Activated B cell treated with CpG ODN at 0.5 μM for 24 hours (primary cell): ENCODE data around the gene GPR32. TPM values are rescaled to one million over a fixed set of nuclear protein-coding genes. Genes with fewer than 3 reads are reported as not detected.
"Not testable (repeated sequence)": the region's sequence is repeated elsewhere in the genome, so short reads cannot be mapped to it uniquely, and the experiment has no call there.

Experiments used
- ATAC-seq: fragments of 200-7000 bp; cut with Tn5 transposase; one replicate; pipeline ENCODE4 v1.10.0; 2021; ENCODE audit warnings: low read depth, mild to moderate bottlenecking, moderate library complexity
- CTCF ChIA-PET: fragments of 350-600 bp; sonication (Branson Sonifier 250); formaldehyde crosslinking; loops from one replicate; lab custom pipeline; 2021; ENCODE audit warnings: antibody characterized with exemption; lab: Charles Lee
- POLR2A ChIA-PET: fragments of 350-600 bp; sonication (Branson Sonifier 250); formaldehyde crosslinking; loops from one replicate; lab custom pipeline; 2021; ENCODE audit warnings: antibody characterized with exemption; lab: Charles Lee
- DNase-seq: peaks from one replicate; pipeline ENCODE4 v3.0.0; 2022
- H3K27ac Mint-ChIP-seq: one replicate; pipeline ENCODE4 v1.8.0; 2020; ENCODE audit warnings: mixed read lengths
- H3K27me3 Mint-ChIP-seq: one replicate; pipeline ENCODE4 v1.8.0; 2021; ENCODE audit warnings: mixed read lengths
- H3K36me3 Mint-ChIP-seq: one replicate; pipeline ENCODE4 v1.8.0; 2021; ENCODE audit warnings: low read depth, mixed read lengths
- H3K4me1 Mint-ChIP-seq: one replicate; pipeline ENCODE4 v1.8.0; 2021; ENCODE audit warnings: mixed read lengths
- H3K4me3 Mint-ChIP-seq: one replicate; pipeline ENCODE4 v1.8.0; 2020; ENCODE audit warnings: mild to moderate bottlenecking, mixed read lengths
- H3K9me3 Mint-ChIP-seq: one replicate; pipeline ENCODE4 v1.8.0; 2020; ENCODE audit warnings: mixed read lengths
- CTCF ChIP-seq: fragments of 200-600 bp; IDR thresholded peaks from one replicate; pipeline ENCODE4 v1.8.0; 2022; ENCODE audit warnings: antibody characterized with exemption, mild to moderate bottlenecking
- intact Hi-C: fragments of 100-400 bp; cut with micrococcal nuclease; formaldehyde crosslinking; loops from one replicate; pipeline ENCODE4 v1.15.1; 2024
- total RNA-seq: library from RNA; stranded (reverse); gene quantifications from 2 replicates; pipeline ENCODE4 v1.2.3, GENCODE V29; 2022

The GPR32 gene
- total RNA-seq, 1 donor from 2014 or later: not detected

DNA sequence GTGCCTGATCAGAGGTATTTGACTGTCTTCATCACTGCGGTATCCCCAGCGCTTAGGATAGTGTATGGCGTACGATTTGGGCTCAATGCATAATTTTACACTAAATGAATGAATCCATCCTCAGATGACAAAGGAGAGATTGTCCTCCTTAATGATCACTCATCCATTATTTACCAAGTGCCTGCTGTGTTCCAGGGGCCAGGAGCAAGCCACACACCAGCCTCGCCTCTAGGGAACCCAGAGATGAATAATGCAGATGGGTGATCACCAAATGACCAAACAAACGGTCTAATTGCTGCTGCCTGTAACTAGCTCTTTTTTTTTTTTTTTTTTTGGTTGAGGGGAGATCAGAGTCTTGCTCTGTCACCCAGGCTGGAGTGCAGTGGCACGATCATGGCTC lies 5.9 kb upstream of the GPR32 start:
- Mint-ChIP-seq H3K9me3 (peaks cover 4% of the 10 kb centered on the region), H3K4me1 (no peaks in the 10 kb centered on the region), H3K36me3 (no peaks in the 10 kb centered on the region), H3K27ac (no peak overlapping the region), H3K27me3 (peaks cover 17% of the 10 kb centered on the region), H3K4me3 (no peak overlapping the region)
- CTCF ChIA-PET: no interaction called here
- no peak for ATAC-seq
- POLR2A ChIA-PET: no interaction called here
- DNase-seq: no peak
- intact Hi-C loops: no loop called here
- no peak for TF ChIP-seq CTCF

DNA sequence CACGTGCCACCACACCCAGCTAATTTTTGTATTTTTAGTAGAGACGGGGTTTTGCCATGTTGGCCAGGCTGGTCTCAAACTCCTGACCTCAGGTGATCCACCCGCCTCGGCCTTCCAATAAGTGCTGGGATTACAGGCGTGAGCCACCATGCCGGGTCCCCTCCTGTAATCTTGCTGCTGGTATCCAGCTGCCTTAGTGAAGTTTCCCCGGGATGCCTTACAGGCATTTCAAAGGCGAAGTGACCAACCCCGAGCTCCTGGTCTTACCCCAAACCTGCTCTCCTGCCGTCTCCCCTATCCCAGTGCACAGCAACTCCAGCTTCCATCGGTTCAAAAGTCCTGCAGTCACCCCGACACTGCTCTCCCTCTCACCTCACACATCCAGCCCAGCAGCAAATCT lies 3.5 kb upstream of the GPR32 start:
- H3K4me3 Mint-ChIP-seq, H3K4me1 Mint-ChIP-seq, ATAC-seq, H3K36me3 Mint-ChIP-seq, H3K9me3 Mint-ChIP-seq, H3K27ac Mint-ChIP-seq, DNase-seq, intact Hi-C loops, CTCF ChIA-PET, POLR2A ChIA-PET: not testable (repeated sequence)
- peaks cover 22% of the 10 kb centered on the region for H3K27me3 Mint-ChIP-seq

DNA sequence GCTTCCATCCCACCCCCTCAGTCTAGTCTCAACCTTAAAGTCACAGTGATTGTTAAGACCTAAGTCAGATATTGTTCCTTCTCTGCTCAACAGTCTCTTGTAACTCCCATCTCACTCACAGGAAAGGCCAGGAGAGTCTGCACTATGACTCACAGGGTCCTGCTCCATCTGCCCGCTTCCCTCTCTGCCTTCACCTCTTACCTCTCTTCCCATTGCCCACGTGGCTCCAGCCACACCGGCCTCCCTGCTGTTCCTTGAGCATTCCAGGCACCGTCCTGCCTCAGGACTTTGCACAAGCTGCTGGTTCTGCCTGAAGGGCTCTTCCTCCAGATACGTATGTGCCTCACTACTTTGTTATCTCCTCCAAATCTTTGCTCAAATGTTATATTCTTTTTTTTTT lies 3.0 kb upstream of the GPR32 start:
- not testable (repeated sequence) for H3K27ac Mint-ChIP-seq, ATAC-seq

GRCh38 chr19:50768277-50768676 lies 2.0 kb upstream of the GPR32 start:
- Mint-ChIP-seq H3K36me3 (no peaks in the 10 kb centered on the region), H3K27ac (no peak overlapping the region), H3K9me3 (no peaks in the 10 kb centered on the region), H3K4me3 (no peak overlapping the region), H3K27me3 (peaks cover 18% of the 10 kb centered on the region), H3K4me1 (no peaks in the 10 kb centered on the region)
- CTCF ChIA-PET: no interaction called here
- TF ChIP-seq CTCF: no peak
- ATAC-seq: no peak
- POLR2A ChIA-PET: no interaction called here
- intact Hi-C loops: no loop called here
- no peak for DNase-seq

More for the DNA sequence above, 3.0 kb upstream of the GPR32 start:
- intact Hi-C loops, DNase-seq, H3K9me3 Mint-ChIP-seq, H3K4me3 Mint-ChIP-seq, H3K36me3 Mint-ChIP-seq, H3K4me1 Mint-ChIP-seq, CTCF ChIA-PET: not testable (repeated sequence)
- H3K27me3 Mint-ChIP-seq: peaks cover 22% of the 10 kb centered on the region
- POLR2A ChIA-PET: interaction anchor here (0.7 kb wide), 1 partner anchor 33 kb away, joined by 4 read pairs; no protein-coding TSS in a partner anchor

DNA sequence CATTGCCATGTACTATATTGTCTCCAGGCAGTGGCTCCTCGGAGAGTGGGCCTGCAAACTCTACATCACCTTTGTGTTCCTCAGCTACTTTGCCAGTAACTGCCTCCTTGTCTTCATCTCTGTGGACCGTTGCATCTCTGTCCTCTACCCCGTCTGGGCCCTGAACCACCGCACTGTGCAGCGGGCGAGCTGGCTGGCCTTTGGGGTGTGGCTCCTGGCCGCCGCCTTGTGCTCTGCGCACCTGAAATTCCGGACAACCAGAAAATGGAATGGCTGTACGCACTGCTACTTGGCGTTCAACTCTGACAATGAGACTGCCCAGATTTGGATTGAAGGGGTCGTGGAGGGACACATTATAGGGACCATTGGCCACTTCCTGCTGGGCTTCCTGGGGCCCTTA lies 624 bp downstream of the GPR32 start:
- intact Hi-C loops: no loop called here
- ATAC-seq: no peak
- no peak for DNase-seq
- POLR2A ChIA-PET: no interaction called here
- no peaks in the 10 kb centered on the region for H3K9me3 Mint-ChIP-seq
- H3K36me3 Mint-ChIP-seq: no peaks in the 10 kb centered on the region
- peaks cover 24% of the 10 kb centered on the region for H3K27me3 Mint-ChIP-seq
- CTCF ChIA-PET: interaction anchor here (0.6 kb wide), 1 partner anchor 152 kb away, joined by 3 read pairs; no protein-coding TSS in a partner anchor
- H3K27ac Mint-ChIP-seq: no peak overlapping the region
- H3K4me3 Mint-ChIP-seq: no peak overlapping the region
- no peaks in the 10 kb centered on the region for H3K4me1 Mint-ChIP-seq
- TF ChIP-seq CTCF: no peak

DNA sequence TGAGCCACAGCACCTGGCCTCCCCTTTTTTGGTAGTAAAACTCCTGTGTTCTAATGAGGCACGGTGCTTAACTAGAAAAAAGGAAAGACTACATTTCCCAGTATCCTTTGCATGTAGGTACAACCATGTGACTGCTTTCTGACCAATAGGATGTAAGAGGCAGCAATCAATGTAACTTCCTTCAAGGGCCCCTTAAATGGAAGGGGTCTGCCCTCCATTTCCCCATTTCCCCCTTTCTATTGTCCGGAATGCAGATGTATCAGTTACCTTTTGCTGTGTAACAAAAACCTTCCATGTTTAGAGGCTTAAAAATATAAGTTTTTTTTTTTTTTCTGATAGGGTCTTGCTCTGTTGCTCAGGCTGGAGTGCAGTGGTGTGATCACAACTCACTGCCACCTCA lies 2.2 kb downstream of the GPR32 start:
- intact Hi-C loops: no loop called here
- no peak for DNase-seq
- ChIA-PET CTCF (no interaction called here), POLR2A (no interaction called here)
- Mint-ChIP-seq H3K4me1 (no peaks in the 10 kb centered on the region), H3K27ac (no peak overlapping the region), H3K36me3 (no peaks in the 10 kb centered on the region), H3K4me3 (no peak overlapping the region), H3K9me3 (no peaks in the 10 kb centered on the region), H3K27me3 (peaks cover 18% of the 10 kb centered on the region)
- no peak for ATAC-seq
- TF ChIP-seq CTCF: no peak

- intact Hi-C loops, ATAC-seq, H3K9me3 Mint-ChIP-seq, H3K27ac Mint-ChIP-seq, H3K4me3 Mint-ChIP-seq, POLR2A ChIA-PET, DNase-seq, CTCF ChIA-PET, H3K4me1 Mint-ChIP-seq, H3K36me3 Mint-ChIP-seq: not testable (repeated sequence)
- H3K27me3 Mint-ChIP-seq: peaks cover 22% of the 10 kb centered on the region
Observed at GRCh38 chr19:50772912-50773311, 2.6 kb downstream of the GPR32 start.

DNA sequence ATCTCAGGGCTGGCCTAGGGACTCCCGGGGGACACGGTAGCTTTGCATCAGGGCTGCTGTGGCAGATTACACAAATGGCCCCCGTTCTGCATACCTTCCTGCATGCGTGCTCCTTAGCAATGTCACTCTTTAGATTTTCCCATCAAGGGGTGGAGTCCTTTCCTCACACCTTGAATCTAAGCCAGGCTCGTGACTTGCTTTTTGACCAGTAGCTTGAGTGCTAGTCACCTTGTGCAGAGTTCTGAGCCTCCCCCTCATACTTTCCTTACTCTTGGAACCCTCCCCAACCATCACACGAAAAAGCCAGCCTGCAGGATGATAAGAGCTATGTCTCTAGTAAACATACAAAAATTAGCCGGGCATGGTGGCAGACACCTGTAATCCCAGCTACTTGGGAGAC lies 3.2 kb downstream of the GPR32 start:
- intact Hi-C loops, CTCF ChIA-PET, H3K4me1 Mint-ChIP-seq, H3K9me3 Mint-ChIP-seq, H3K27ac Mint-ChIP-seq, DNase-seq, H3K36me3 Mint-ChIP-seq, H3K4me3 Mint-ChIP-seq, ATAC-seq: not testable (repeated sequence)
- H3K27me3 Mint-ChIP-seq: peaks cover 26% of the 10 kb centered on the region
- POLR2A ChIA-PET: interaction anchor here (0.7 kb wide), 1 partner anchor 9 kb away, joined by 7 read pairs; no protein-coding TSS in a partner anchor
